ENCODE data around the gene MED12L.

DNA sequence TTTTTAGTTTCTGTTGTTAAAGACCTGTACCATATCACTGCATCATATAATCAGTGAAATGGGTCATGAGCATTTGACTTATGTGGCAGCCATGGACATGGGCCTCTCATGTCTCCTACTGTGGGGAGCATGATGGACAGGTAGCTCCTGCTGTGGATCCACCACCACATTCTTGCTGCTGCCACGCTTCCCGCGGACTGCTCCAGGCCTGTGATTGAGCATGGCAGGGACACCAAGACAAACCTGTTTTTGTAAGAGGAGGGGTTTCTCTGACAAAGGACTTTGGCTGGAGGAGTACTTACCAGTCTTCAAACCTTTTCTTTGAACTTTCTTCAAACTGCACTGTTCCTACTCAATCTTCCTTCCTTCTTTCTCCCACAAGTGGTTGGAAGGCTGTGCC is 210.8 kb downstream of the MED12L start:
- TF ChIP-seq POLR2A (IDR thresholded peaks at IDR 0.05) (no peak), EP300 (IDR thresholded peaks at IDR 0.05) (no peak), POLR2AphosphoS5 (IDR thresholded peaks at IDR 0.05) (no peak)
- TF ChIP-seq, protein P1, sequence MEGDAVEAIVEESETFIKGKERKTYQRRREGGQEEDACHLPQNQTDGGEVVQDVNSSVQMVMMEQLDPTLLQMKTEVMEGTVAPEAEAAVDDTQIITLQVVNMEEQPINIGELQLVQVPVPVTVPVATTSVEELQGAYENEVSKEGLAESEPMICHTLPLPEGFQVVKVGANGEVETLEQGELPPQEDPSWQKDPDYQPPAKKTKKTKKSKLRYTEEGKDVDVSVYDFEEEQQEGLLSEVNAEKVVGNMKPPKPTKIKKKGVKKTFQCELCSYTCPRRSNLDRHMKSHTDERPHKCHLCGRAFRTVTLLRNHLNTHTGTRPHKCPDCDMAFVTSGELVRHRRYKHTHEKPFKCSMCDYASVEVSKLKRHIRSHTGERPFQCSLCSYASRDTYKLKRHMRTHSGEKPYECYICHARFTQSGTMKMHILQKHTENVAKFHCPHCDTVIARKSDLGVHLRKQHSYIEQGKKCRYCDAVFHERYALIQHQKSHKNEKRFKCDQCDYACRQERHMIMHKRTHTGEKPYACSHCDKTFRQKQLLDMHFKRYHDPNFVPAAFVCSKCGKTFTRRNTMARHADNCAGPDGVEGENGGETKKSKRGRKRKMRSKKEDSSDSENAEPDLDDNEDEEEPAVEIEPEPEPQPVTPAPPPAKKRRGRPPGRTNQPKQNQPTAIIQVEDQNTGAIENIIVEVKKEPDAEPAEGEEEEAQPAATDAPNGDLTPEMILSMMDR (IDR thresholded peaks at IDR 0.05), result no peak

Measured in upper lobe of left lung (tissue), 4 donors.